B cell (primary cell): ENCODE data around the gene HSPB6. TPM values are rescaled to one million over a fixed set of nuclear protein-coding genes. Genes with fewer than 3 reads are reported as not detected.
A peak's percentile ranks its signal among the peaks of the same experiment; 100 is the strongest.

Experiments used
- ATAC-seq: fragments of 200-7000 bp; cut with Tn5 transposase; one replicate; pipeline ENCODE4 v1.10.0; 2021; ENCODE audit warnings: low read depth, mild to moderate bottlenecking, moderate number of reproducible peaks, moderate library complexity
- CTCF ChIA-PET: fragments of 350-600 bp; sonication (Branson Sonifier 250); formaldehyde crosslinking; loops from one replicate; lab custom pipeline; 2021; ENCODE audit warnings: antibody characterized with exemption, inconsistent platforms; lab: Charles Lee
- POLR2A ChIA-PET: fragments of 350-600 bp; sonication (Branson Sonifier 250); formaldehyde crosslinking; loops from one replicate; lab custom pipeline; 2021; ENCODE audit warnings: antibody characterized with exemption; lab: Charles Lee
- DNase-seq: peaks from one replicate; pipeline ENCODE4 v3.0.0; 2013
- H2AFZ ChIP-seq: 2 replicates; pipeline ENCODE4 v1.6.1; 2012; ENCODE audit warnings: mild to moderate bottlenecking, low read depth, low read length; ENCODE audit not compliant: insufficient read depth, poor library complexity, severe bottlenecking
- H3K27ac ChIP-seq, 2 donors: 1 replicate in 1 of 2; 2 replicates in 1 of 2; pipeline ENCODE4 v1.5.1; 2012 to 2013; ENCODE audit warnings: low read length in 2 of 2, mild to moderate bottlenecking in 2 of 2, moderate library complexity in 1 of 2
- H3K27me3 ChIP-seq, 4 experiments: fragments of 200-600 bp in 1 of 4; sonication (generic) in 1 of 4; replicated peaks in 1 of 4; 1 replicate in 2 of 4; 2 replicates in 2 of 4; pipeline versions ENCODE4 v1.6.1 to v1.7.0; 2013 to 2016; ENCODE audit warnings: low read length in 3 of 4, mild to moderate bottlenecking in 2 of 4, mixed read lengths in 1 of 4, moderate library complexity in 1 of 4; ENCODE audit not compliant: insufficient read depth in 4 of 4, control insufficient read depth in 3 of 4; ENCODE audit errors: control extremely low read depth in 1 of 4
- H3K36me3 ChIP-seq, 2 experiments: replicated peaks in 1 of 2; 1 replicate in 1 of 2; 2 replicates in 1 of 2; pipeline versions ENCODE4 v1.6.1 to v1.7.1; 2013; ENCODE audit warnings: low read length in 1 of 2; ENCODE audit not compliant: insufficient read depth in 2 of 2, control insufficient read depth in 1 of 2; ENCODE audit errors: control extremely low read depth in 1 of 2, extremely low read depth in 1 of 2
- H3K4me1 ChIP-seq, 2 donors: fragments of 200-600 bp in 1 of 2; sonication (generic) in 1 of 2; 1 replicate in 1 of 2; 2 replicates in 1 of 2; pipeline versions ENCODE4 v1.5.1 to v1.6.1; 2013 to 2017; ENCODE audit warnings: low read length in 2 of 2; ENCODE audit not compliant: control insufficient read depth in 2 of 2, insufficient read depth in 2 of 2
- H3K4me2 ChIP-seq: replicated peaks from 2 replicates; pipeline ENCODE3; 2012; ENCODE audit warnings: mild to moderate bottlenecking, low read depth, low read length; ENCODE audit not compliant: poor library complexity, severe bottlenecking
- H3K4me3 ChIP-seq, 5 experiments: fragments of 200-600 bp in 1 of 5; sonication (generic) in 1 of 5; 1 replicate in 3 of 5; 2 replicates in 2 of 5; pipeline versions ENCODE4 v1.5.1 to v1.7.0; 2011 to 2016; ENCODE audit warnings: low read length in 4 of 5, mild to moderate bottlenecking in 4 of 5, low read depth in 2 of 5, control low read depth in 1 of 5, moderate library complexity in 1 of 5; ENCODE audit not compliant: insufficient read depth in 1 of 5; ENCODE audit errors: control extremely low read depth in 1 of 5, extremely low read depth in 1 of 5
- H3K79me2 ChIP-seq: fragments of 200-600 bp; sonication (generic); one replicate; pipeline ENCODE4 v1.6.0; 2016; ENCODE audit warnings: low read length; ENCODE audit not compliant: control insufficient read depth, insufficient read depth
- H3K9ac ChIP-seq: fragments of 200-600 bp; sonication (generic); 2 replicates; pipeline ENCODE4 v1.6.1; 2017; ENCODE audit warnings: mild to moderate bottlenecking, low read length, moderate library complexity
- H3K9me3 ChIP-seq, 3 donors: one replicate each; pipeline versions ENCODE4 v1.6.1 to v1.7.1; 2013; ENCODE audit warnings: low read length in 2 of 3; ENCODE audit not compliant: control insufficient read depth in 2 of 3, insufficient read depth in 1 of 3; ENCODE audit errors: control extremely low read depth in 1 of 3
- H4K20me1 ChIP-seq: 2 replicates; pipeline ENCODE4 v1.6.0; 2012; ENCODE audit warnings: mild to moderate bottlenecking, low read length; ENCODE audit not compliant: insufficient read depth, control insufficient read depth, poor library complexity, severe bottlenecking
- H3K27ac Mint-ChIP-seq: one replicate; pipeline ENCODE4 v1.8.0; 2021; ENCODE audit warnings: mixed read lengths
- H3K27me3 Mint-ChIP-seq: one replicate; pipeline ENCODE4 v1.8.0; 2021; ENCODE audit warnings: mixed read lengths
- H3K4me1 Mint-ChIP-seq: one replicate; pipeline ENCODE4 v1.8.0; 2021; ENCODE audit warnings: mixed read lengths
- H3K4me3 Mint-ChIP-seq: one replicate; pipeline ENCODE4 v1.8.0; 2021; ENCODE audit warnings: mixed read lengths
- H3K9me3 Mint-ChIP-seq: one replicate; pipeline ENCODE4 v1.8.0; 2022; ENCODE audit warnings: mixed read lengths; ENCODE audit not compliant: insufficient read depth
- CTCF ChIP-seq: fragments of 200-600 bp; IDR thresholded peaks from one replicate; pipeline ENCODE4 v1.8.0; 2022; ENCODE audit warnings: antibody characterized with exemption, mild to moderate bottlenecking
- EZH2 ChIP-seq: IDR thresholded peaks from 2 replicates; pipeline ENCODE4 v1.6.1; 2012; ENCODE audit warnings: borderline replicate concordance, low read depth, mild to moderate bottlenecking, moderate library complexity, low read length; ENCODE audit not compliant: insufficient read depth, poor library complexity, severe bottlenecking
- WGBS: methylation state at CpG from one replicate; pipeline ENCODE4 v1.1.5; 2013; ENCODE audit warnings: missing lambda C conversion rate; ENCODE audit not compliant: insufficient coverage; 5-methylcytosine and 5-hydroxymethylcytosine counted together
- intact Hi-C: fragments of 100-400 bp; cut with micrococcal nuclease; formaldehyde crosslinking; loops from one replicate; pipeline ENCODE4 v1.10.0; 2022
- polyA plus RNA-seq: library from polyadenylated mRNA; depleted of rRNA; stranded (reverse); fragments of >200 nt; gene quantifications from 2 replicates; pipeline ENCODE4 v1.2.3, GENCODE V29; 2012
- total RNA-seq, 2 donors: library from RNA; stranded (reverse); fragments of 120-200 nt in 1 of 2; gene quantifications; 1 replicate in 1 of 2; 2 replicates in 1 of 2; pipeline versions ENCODE4 v1.2.3 to v1.2.4, GENCODE V29; 2013 to 2022

The HSPB6 gene
- total and polyA plus RNA-seq, 2 donors (not counting 1 experiment from before 2014, with no cell fraction given) = not detected

GRCh38 chr19:35777961-35778360, 21.1 kb upstream of the HSPB6 start:
- H4K20me1 ChIP-seq = no peaks in the 10 kb centered on the region
- no peaks in the 10 kb centered on the region for H3K9me3 ChIP-seq
- POLR2A ChIA-PET = no interaction called here
- H3K4me1 ChIP-seq = peaks cover 10 to 16% of the 10 kb centered on the region in 2 donors
- Mint-ChIP-seq H3K4me1 (peaks cover 10% of the 10 kb centered on the region), H3K27me3 (no peaks in the 10 kb centered on the region), H3K9me3 (no peaks in the 10 kb centered on the region), H3K27ac (no peak overlapping the region), H3K4me3 (peak overlapping the region; percentile 37)
- no peak overlapping the region for H3K4me3 ChIP-seq
- H3K27ac ChIP-seq = no peak overlapping the region
- ATAC-seq = no peak
- 82% methylated on average over 7 of the region's 7 CpGs for WGBS
- intact Hi-C loops = no loop called here
- peaks cover 4% of the 10 kb centered on the region for H3K79me2 ChIP-seq
- no peak overlapping the region for H3K9ac ChIP-seq
- no peak for DNase-seq
- TF ChIP-seq CTCF = no peak
- no peak for TF ChIP-seq EZH2
- peaks cover 0 to 5% of the 10 kb centered on the region in 2 experiments for H3K36me3 ChIP-seq
- no peaks in the 10 kb centered on the region for H3K27me3 ChIP-seq
- H3K4me2 ChIP-seq = no peak overlapping the region
- no peak overlapping the region for H2AFZ ChIP-seq
- CTCF ChIA-PET = interaction anchor here (0.5 kb wide), 1 partner anchor 272 kb away, joined by 3 read pairs; no protein-coding TSS in a partner anchor

- no peak overlapping the region for H3K27ac Mint-ChIP-seq
- peaks cover 0 to 2% of the 10 kb centered on the region in 2 experiments for H3K36me3 ChIP-seq
- ChIA-PET CTCF (interaction anchor here (0.5 kb wide), 1 partner anchor 273 kb away, joined by 3 read pairs; no protein-coding TSS in a partner anchor), POLR2A (no interaction called here)
- H4K20me1 ChIP-seq = no peaks in the 10 kb centered on the region
- peaks cover 10% of the 10 kb centered on the region for H3K4me1 Mint-ChIP-seq
- H3K79me2 ChIP-seq = peaks cover 4% of the 10 kb centered on the region
- no peak overlapping the region for H3K4me2 ChIP-seq
- no peak for ATAC-seq
- H3K9ac ChIP-seq = no peak overlapping the region
- H3K27ac ChIP-seq = no peak overlapping the region
- H3K9me3 ChIP-seq = no peaks in the 10 kb centered on the region
- WGBS = 90% methylated on average over 18 of the region's 19 CpGs
- TF ChIP-seq CTCF = no peak
- no peak for TF ChIP-seq EZH2
- H3K27me3 ChIP-seq = no peaks in the 10 kb centered on the region
- no peak overlapping the region for H3K4me3 ChIP-seq
- no peak for DNase-seq
- H3K27me3 Mint-ChIP-seq = no peaks in the 10 kb centered on the region
- H3K4me3 Mint-ChIP-seq = peak overlapping the region; percentile 61
- intact Hi-C loops = no loop called here
- peaks cover 10 to 16% of the 10 kb centered on the region in 2 donors for H3K4me1 ChIP-seq
- H2AFZ ChIP-seq = no peak overlapping the region
- H3K9me3 Mint-ChIP-seq = no peaks in the 10 kb centered on the region
These were observed 20.4 kb upstream of the HSPB6 start for GRCh38 chr19:35777086-35777841.
